Astrocyte of the cerebellum (primary cell): ENCODE results near the gene ENKUR.
"Not testable (repeated sequence)": the region's sequence is repeated elsewhere in the genome, so short reads cannot be mapped to it uniquely, and the experiment has no call there.

Experiments used
- DNase-seq: peaks from one replicate; pipeline ENCODE4 v3.0.0-alpha.2; 2011; ENCODE audit warnings: low read depth
- H3K4me3 ChIP-seq: 2 replicates; pipeline ENCODE4 v1.5.1; 2011; ENCODE audit warnings: mild to moderate bottlenecking, low read depth, low read length, moderate library complexity
- in situ Hi-C: cut with HindIII; loops from 2 replicates; pipeline ENCODE4 v1.10.0; 2017; ENCODE audit warnings: low sequenced_read_pairs
- TF ChIP-seq, protein P1 (sequence below): IDR thresholded peaks from 2 replicates; pipeline ENCODE4 v1.5.1; 2012; ENCODE audit warnings: low read length, low read depth, moderate library complexity, mild to moderate bottlenecking; ENCODE audit errors: missing control alignments

ENKUR gene

DNA sequence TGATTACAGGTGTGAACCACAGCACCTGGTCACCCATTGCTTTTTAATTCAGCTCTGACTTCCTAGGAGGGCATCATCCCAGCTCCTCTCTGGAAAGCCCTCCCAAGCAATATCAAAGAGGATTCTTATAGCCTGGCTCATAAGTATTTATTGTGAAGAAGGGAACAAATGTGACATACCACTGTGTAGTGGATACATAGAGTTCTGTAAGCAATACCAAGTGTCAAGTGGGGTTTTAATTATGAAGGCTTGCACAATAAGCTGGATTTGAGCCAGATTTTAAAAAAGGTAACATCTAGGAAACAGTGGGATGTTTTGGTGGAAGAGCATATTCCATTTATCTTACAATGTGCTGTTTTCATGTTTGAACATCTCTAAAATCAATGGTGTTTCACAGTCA is 44.6 kb downstream of the ENKUR start:
- TF ChIP-seq, protein P1, sequence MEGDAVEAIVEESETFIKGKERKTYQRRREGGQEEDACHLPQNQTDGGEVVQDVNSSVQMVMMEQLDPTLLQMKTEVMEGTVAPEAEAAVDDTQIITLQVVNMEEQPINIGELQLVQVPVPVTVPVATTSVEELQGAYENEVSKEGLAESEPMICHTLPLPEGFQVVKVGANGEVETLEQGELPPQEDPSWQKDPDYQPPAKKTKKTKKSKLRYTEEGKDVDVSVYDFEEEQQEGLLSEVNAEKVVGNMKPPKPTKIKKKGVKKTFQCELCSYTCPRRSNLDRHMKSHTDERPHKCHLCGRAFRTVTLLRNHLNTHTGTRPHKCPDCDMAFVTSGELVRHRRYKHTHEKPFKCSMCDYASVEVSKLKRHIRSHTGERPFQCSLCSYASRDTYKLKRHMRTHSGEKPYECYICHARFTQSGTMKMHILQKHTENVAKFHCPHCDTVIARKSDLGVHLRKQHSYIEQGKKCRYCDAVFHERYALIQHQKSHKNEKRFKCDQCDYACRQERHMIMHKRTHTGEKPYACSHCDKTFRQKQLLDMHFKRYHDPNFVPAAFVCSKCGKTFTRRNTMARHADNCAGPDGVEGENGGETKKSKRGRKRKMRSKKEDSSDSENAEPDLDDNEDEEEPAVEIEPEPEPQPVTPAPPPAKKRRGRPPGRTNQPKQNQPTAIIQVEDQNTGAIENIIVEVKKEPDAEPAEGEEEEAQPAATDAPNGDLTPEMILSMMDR = no peak
- H3K4me3 ChIP-seq = no peak overlapping the region
- DNase-seq = no peak
- in situ Hi-C loops = no loop called here

DNA sequence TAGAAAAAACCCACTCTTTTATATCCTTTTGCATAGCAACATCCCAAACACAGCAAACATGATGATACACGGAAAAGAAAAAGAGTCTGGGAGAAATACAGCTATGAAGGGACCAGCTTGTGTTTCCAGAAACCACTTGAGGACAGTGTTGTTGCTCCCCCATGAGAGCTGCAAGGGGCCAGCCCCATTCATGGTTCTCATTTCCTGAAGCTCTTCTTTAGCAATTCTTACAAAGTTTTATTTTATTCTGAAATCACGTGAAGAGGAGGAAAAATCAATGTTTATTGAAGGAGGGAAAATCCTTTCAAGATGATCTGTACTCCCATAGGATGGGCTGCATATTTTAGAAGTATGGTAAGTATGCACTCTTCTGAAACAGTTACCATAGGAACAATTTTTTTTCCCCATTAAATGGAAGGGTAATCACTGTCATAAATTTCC is 46.1 kb downstream of the ENKUR start:
- H3K4me3 ChIP-seq = no peak overlapping the region
- TF ChIP-seq, protein P1 = no peak
- DNase-seq = no peak
- in situ Hi-C loops = no loop called here

DNA sequence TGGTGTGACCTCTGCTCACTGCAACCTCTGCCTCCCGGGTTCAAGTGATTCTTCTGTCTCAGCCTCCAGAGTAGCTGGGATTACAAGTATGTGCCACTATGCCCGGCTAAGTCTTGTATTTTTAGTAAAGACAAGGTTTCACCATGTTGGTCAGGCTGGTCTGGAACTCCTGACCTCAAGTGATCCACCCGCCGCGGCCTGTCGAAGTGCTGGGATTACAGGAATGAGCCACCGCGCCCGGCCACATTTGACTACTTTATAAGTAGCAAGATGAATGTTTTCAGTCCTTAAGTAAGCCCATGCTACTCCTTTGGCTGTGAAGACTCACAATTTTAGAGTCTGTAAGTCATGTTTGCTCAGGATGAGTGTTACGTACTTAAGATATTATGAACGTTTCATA is 47.0 kb downstream of the ENKUR start:
- DNase-seq, H3K4me3 ChIP-seq, in situ Hi-C loops: not testable (repeated sequence)

DNA sequence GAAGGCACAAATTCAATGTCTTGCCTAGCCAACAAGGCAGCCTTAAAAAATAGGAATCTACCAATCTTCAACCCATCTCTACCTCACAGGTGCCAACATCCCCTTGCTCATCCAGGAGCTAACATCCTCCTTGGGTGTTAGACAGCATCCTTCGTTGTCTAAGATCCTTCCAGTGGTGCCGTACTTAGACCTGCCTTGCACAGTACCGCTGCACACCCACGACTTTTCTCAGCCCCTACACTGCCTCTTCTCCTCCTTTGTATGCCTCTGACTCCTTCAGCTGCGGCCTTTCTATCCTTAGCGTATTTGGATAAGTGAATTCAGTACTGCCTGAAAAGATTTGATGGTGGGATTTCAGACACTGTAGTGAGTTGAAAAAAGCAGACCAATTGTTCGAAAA is 47.6 kb downstream of the ENKUR start:
- in situ Hi-C loops = no loop called here
- TF ChIP-seq, protein P1 = no peak
- no peak overlapping the region for H3K4me3 ChIP-seq
- DNase-seq = no peak

DNA sequence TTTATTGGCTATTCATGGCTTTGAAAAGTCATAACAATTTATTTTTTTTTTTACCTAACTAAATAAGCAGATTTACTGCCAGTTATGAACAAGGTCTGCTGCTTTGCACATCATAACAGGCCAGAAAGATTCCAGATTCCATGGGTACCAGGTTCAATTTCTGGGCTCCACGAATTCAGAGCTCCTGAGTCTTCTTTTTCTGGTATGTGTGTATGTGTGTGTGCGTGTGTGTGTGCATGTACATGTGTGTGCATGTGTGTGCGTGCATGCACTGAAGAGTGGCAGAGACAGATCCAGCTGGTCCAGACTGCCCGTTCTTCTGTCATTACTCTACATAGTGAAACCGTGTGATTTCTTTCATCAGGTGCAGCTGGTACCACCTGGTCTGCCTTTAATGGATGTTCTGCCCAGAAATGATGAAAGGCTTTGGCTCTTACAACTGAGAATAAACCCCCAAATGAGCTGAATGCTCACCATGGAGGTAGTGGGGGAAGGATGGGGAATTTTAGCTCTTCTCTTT is 48.9 kb downstream of the ENKUR start:
- TF ChIP-seq, protein P1 = no peak
- H3K4me3 ChIP-seq = no peak overlapping the region
- DNase-seq = no peak
- in situ Hi-C loops = no loop called here

DNA sequence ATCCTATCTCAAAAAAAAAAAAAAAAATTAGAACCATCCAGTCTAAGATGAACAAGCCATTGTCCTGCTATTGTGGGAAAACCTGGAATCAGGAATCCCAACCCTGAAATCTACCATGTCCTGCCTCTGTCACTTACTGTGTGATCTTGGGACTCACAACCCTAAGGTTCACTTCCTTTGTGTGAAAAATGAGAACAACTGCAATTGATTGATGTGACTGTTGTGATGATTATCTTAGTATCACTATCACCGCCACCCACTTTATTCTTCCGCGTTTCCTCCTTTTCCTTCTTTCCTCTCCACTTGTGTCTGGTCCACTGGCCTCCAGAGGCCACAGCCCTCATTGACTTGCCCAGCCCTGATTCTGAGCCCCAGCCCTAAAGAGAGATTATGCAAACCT is 50.9 kb downstream of the ENKUR start:
- no peak overlapping the region for H3K4me3 ChIP-seq
- in situ Hi-C loops = no loop called here
- no peak for DNase-seq
- TF ChIP-seq, protein P1 = no peak

DNA sequence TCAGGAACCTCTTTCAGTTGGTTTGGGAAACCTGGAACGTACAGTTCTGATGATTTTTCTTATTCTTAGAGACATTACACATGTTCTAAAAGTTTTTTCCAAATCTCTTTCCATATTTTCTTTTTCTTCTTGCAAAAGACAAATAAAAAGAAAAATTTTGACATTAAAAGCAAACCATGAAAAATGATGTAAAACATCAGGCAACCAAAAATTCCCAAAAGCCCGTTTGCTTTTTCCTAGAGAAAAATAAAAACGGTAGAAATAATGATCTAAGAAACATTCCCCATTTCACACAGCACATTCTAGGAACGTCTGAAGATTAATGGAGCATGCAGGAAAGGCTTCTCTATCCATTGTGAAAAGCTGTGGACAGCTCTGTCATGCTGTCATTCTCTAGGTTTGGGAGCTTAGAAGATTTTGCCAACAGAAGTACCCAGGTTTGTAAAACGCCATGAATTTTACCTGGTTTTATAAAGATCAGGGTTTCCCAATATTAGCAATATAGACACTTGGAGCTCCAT is 52.4 kb downstream of the ENKUR start:
- TF ChIP-seq, protein P1 = no peak
- no peak for DNase-seq
- no peak overlapping the region for H3K4me3 ChIP-seq
- in situ Hi-C loops = no loop called here
